Liver (tissue), 9 donors: ENCODE results near the gene TCF12. TPM values are rescaled to one million over a fixed set of nuclear protein-coding genes. Genes with fewer than 3 reads are reported as not detected.

Experiments used
- DNase-seq: peaks from one replicate; pipeline ENCODE4 v3.0.0-alpha.2; 2017; ENCODE audit warnings: low spot score
- H3K27ac ChIP-seq, 2 donors: one replicate each; pipeline ENCODE4 v1.7.0; 2013; ENCODE audit warnings: inconsistent platforms in 2 of 2, low read length in 2 of 2, control low read depth in 1 of 2, low read depth in 1 of 2, mild to moderate bottlenecking in 1 of 2
- H3K27me3 ChIP-seq, 4 donors: one replicate each; pipeline versions ENCODE4 v1.6.1 to v1.7.0; 2013; ENCODE audit warnings: low read length in 3 of 4, inconsistent platforms in 1 of 4, mild to moderate bottlenecking in 1 of 4, moderate library complexity in 1 of 4; ENCODE audit not compliant: control insufficient read depth in 4 of 4, insufficient read depth in 4 of 4
- H3K36me3 ChIP-seq, 4 donors: one replicate each; pipeline versions ENCODE4 v1.6.1 to v1.7.0; 2013; ENCODE audit warnings: low read length in 3 of 4, mild to moderate bottlenecking in 3 of 4, low read depth in 1 of 4, moderate library complexity in 1 of 4; ENCODE audit not compliant: control insufficient read depth in 4 of 4, insufficient read depth in 3 of 4
- H3K4me1 ChIP-seq, 4 donors: one replicate each; pipeline versions ENCODE4 v1.6.1 to v1.7.0; 2013; ENCODE audit warnings: low read length in 3 of 4, mild to moderate bottlenecking in 3 of 4, moderate library complexity in 1 of 4; ENCODE audit not compliant: control insufficient read depth in 4 of 4, insufficient read depth in 4 of 4
- H3K4me3 ChIP-seq, 3 donors: one replicate each; pipeline versions ENCODE4 v1.6.1 to v1.7.0; 2013; ENCODE audit warnings: low read length in 3 of 3, control low read depth in 1 of 3, low read depth in 1 of 3, mild to moderate bottlenecking in 1 of 3
- H3K9ac ChIP-seq, 2 donors: one replicate each; pipeline ENCODE4 v1.7.0; 2013; ENCODE audit warnings: low read length in 2 of 2, mild to moderate bottlenecking in 2 of 2, moderate library complexity in 2 of 2, control low read depth in 1 of 2, low read depth in 1 of 2
- H3K9me3 ChIP-seq, 4 donors: one replicate each; pipeline versions ENCODE4 v1.6.1 to v1.7.0; 2013; ENCODE audit warnings: low read length in 3 of 4; ENCODE audit not compliant: control insufficient read depth in 4 of 4
- ATF3 ChIP-seq: IDR thresholded peaks from 2 replicates; pipeline ENCODE4 v1.6.1; 2016; ENCODE audit warnings: antibody characterized with exemption
- CTCF ChIP-seq: fragments of 150-350 bp; IDR thresholded peaks from 2 replicates; pipeline ENCODE4 v1.5.1; 2017; ENCODE audit warnings: improper control_type of control experiment, low read depth, low read length; ENCODE audit not compliant: missing input control
- EGR1 ChIP-seq, 2 donors: IDR thresholded peaks; 2 replicates each; pipeline ENCODE4 v1.6.1; 2016 to 2018; ENCODE audit warnings: antibody characterized with exemption in 2 of 2, low read depth in 2 of 2
- FOXA2 ChIP-seq: IDR thresholded peaks from 2 replicates; pipeline ENCODE4 v1.6.1; 2016; ENCODE audit warnings: antibody characterized with exemption
- GABPA ChIP-seq, 2 donors: IDR thresholded peaks in 1 of 2; conservative IDR thresholded peaks in 1 of 2; 2 replicates each; pipeline ENCODE4 v1.6.1; 2016; ENCODE audit warnings: antibody characterized with exemption in 2 of 2, mild to moderate bottlenecking in 1 of 2, moderate library complexity in 1 of 2
- HNF4A ChIP-seq, 2 donors: conservative IDR thresholded peaks; 2 replicates each; pipeline ENCODE4 v1.6.1; 2016; ENCODE audit warnings: antibody characterized with exemption in 2 of 2, mild to moderate bottlenecking in 2 of 2
- HNF4G ChIP-seq: IDR thresholded peaks from 2 replicates; pipeline ENCODE4 v1.6.1; 2016; ENCODE audit warnings: antibody characterized with exemption
- JUND ChIP-seq, 2 donors: IDR thresholded peaks; 2 replicates each; pipeline ENCODE4 v1.6.1; 2016; ENCODE audit warnings: antibody characterized with exemption in 2 of 2
- NR2F2 ChIP-seq: IDR thresholded peaks from 2 replicates; pipeline ENCODE4 v1.6.1; 2016; ENCODE audit warnings: antibody characterized with exemption
- RAD21 ChIP-seq, 2 donors: IDR thresholded peaks; 2 replicates each; pipeline ENCODE4 v1.6.1; 2016; ENCODE audit warnings: antibody characterized with exemption in 2 of 2, mild to moderate bottlenecking in 2 of 2
- REST ChIP-seq: IDR thresholded peaks from 2 replicates; pipeline ENCODE4 v1.6.1; 2016; ENCODE audit warnings: antibody characterized with exemption, mild to moderate bottlenecking
- RXRA ChIP-seq, 2 donors: IDR thresholded peaks; 2 replicates each; pipeline ENCODE4 v1.6.1; 2017 to 2018; ENCODE audit warnings: antibody characterized with exemption in 2 of 2, mild to moderate bottlenecking in 1 of 2
- TAF1 ChIP-seq: conservative IDR thresholded peaks from 2 replicates; pipeline ENCODE4 v1.6.1; 2016; ENCODE audit warnings: antibody characterized with exemption, mild to moderate bottlenecking
- YY1 ChIP-seq: IDR thresholded peaks from 2 replicates; pipeline ENCODE4 v1.6.1; 2016; ENCODE audit warnings: antibody characterized with exemption, mild to moderate bottlenecking
- WGBS: extraction: QIAGEN DNeasy Blood & Tissue Kit; methylation state at CpG from one replicate; pipeline ENCODE4 v1.1.7; 2013; 5-methylcytosine and 5-hydroxymethylcytosine counted together
- polyA plus RNA-seq, 2 donors: library from polyadenylated mRNA; stranded (reverse) in 1 of 2; unstranded in 1 of 2; fragments of 200-250 nt in 1 of 2; fragments of >200 nt in 1 of 2; fragmentation: Nextera tagmentation in 1 of 2; extraction: Ambion mirVana in 1 of 2; gene quantifications; one replicate each; pipeline versions ENCODE4 v1.2.1 to v1.2.3, GENCODE V29; 2013 to 2015
- total RNA-seq, 2 donors: library from RNA; depleted of rRNA; stranded (reverse); fragments of >200 nt; gene quantifications; one replicate each; pipeline ENCODE4 v1.2.3, GENCODE V29; 2014
- TF ChIP-seq, protein P1 (sequence below): IDR thresholded peaks from 2 replicates; pipeline ENCODE4 v1.6.1; 2016; ENCODE audit warnings: antibody characterized with exemption
- donor health status: healthy.
- donor health status: healthy.
- donor health status: healthy.
- donor health status: healthy.
- donor health status: healthy.

Gene TCF12
- total and polyA plus RNA-seq, 4 donors = 8.7 to 38.3 (median 22.3) TPM

GRCh38 chr15:57059026-57059660 lies 140.7 kb downstream of the TCF12 start (continued):
- TF ChIP-seq CTCF = no peak
- TF ChIP-seq RXRA (IDR thresholded peaks at IDR 0.05) = no peak
- no peak for TF ChIP-seq ATF3
- TF ChIP-seq GABPA (IDR thresholded peaks at IDR 0.05 in 1 of 2, conservative IDR thresholded peaks at IDR 0.05 in 1 of 2) = no peak
- TF ChIP-seq TAF1 = no peak
- no peak for TF ChIP-seq EGR1 (IDR thresholded peaks at IDR 0.05; ENCODE audit: low read depth in 2 of 2)
- no peak for TF ChIP-seq NR2F2
- no peak for TF ChIP-seq HNF4G

DNA sequence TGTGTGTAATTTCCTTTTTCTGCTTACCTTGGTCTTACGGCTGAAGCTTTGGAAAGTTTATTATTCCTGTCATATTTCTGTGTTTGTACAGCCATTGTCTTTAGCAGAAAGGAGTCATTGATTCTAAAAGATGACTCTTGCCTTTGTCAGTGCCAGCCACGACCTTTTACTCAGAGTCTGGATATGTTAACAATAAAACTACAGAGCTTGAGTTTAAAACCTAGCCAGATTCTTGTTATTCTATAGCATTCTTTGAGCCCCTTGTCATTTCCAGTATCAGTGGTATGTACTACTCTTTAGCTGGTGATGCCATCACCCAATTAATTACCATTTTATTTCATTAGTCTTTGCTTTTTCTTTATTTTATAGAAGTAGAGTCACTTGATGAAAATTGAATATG lies 142.4 kb downstream of the TCF12 start:
- WGBS = 42% methylated on average over 2 of the region's 2 CpGs
- H3K27me3 ChIP-seq = no peaks in the 10 kb centered on the region
- H3K9ac ChIP-seq = no peak overlapping the region
- H3K36me3 ChIP-seq = no peaks in the 10 kb centered on the region
- DNase-seq = no peak
- H3K27ac ChIP-seq = no peak overlapping the region
- H3K4me3 ChIP-seq = no peak overlapping the region
- TF ChIP-seq YY1 (no peak), REST (no peak), FOXA2 (no peak), HNF4A (conservative IDR thresholded peaks at IDR 0.05) (no peak), ATF3 (no peak), EGR1 (IDR thresholded peaks at IDR 0.05; ENCODE audit: low read depth in 2 of 2) (no peak), RAD21 (IDR thresholded peaks at IDR 0.05) (no peak), HNF4G (no peak)
- peaks cover 0 to 2% (median 1%) of the 10 kb centered on the region in 4 donors for H3K4me1 ChIP-seq
- no peaks in the 10 kb centered on the region for H3K9me3 ChIP-seq

GRCh38 chr15:57061281-57061680 lies 142.8 kb downstream of the TCF12 start:
- no peaks in the 10 kb centered on the region for H3K36me3 ChIP-seq
- no peak overlapping the region for H3K27ac ChIP-seq
- no peak overlapping the region for H3K9ac ChIP-seq
- no peaks in the 10 kb centered on the region for H3K9me3 ChIP-seq
- 96% methylated on average over 2 of the region's 2 CpGs for WGBS
- H3K27me3 ChIP-seq = no peaks in the 10 kb centered on the region
- peaks cover 0 to 2% (median 1%) of the 10 kb centered on the region in 4 donors for H3K4me1 ChIP-seq
- no peak for DNase-seq
- H3K4me3 ChIP-seq = no peak overlapping the region
- no peak for TF ChIP-seq EGR1 (IDR thresholded peaks at IDR 0.05; ENCODE audit: low read depth in 2 of 2)
- TF ChIP-seq YY1 = no peak
- TF ChIP-seq, protein P1, sequence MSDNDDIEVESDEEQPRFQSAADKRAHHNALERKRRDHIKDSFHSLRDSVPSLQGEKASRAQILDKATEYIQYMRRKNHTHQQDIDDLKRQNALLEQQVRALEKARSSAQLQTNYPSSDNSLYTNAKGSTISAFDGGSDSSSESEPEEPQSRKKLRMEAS = no peak
- TF ChIP-seq FOXA2 = no peak
- TF ChIP-seq NR2F2 = no peak
- TF ChIP-seq ATF3 = no peak
- no peak for TF ChIP-seq GABPA (IDR thresholded peaks at IDR 0.05 in 1 of 2, conservative IDR thresholded peaks at IDR 0.05 in 1 of 2)
- TF ChIP-seq TAF1 = no peak
- no peak for TF ChIP-seq REST
- no peak for TF ChIP-seq HNF4A (conservative IDR thresholded peaks at IDR 0.05)
- no peak for TF ChIP-seq RAD21 (IDR thresholded peaks at IDR 0.05)
- no peak for TF ChIP-seq CTCF
- no peak for TF ChIP-seq JUND (IDR thresholded peaks at IDR 0.05)
- TF ChIP-seq HNF4G = no peak
